Right lobe of liver (tissue), 4 donors: ENCODE results near the gene UMOD.

Source experiments
- CTCF ChIP-seq, 4 donors: fragments of 200-600 bp in 3 of 4; fragments of 450-650 bp in 1 of 4; IDR thresholded peaks; one replicate each; pipeline versions ENCODE4 v1.5.1 to v1.8.0; 2016 to 2022; ENCODE audit warnings: antibody characterized with exemption in 4 of 4, mild to moderate bottlenecking in 2 of 4
- POLR2A ChIP-seq: fragments of 450-650 bp; IDR thresholded peaks from one replicate; pipeline ENCODE4 v1.6.1; 2017; ENCODE audit warnings: antibody characterized with exemption, mild to moderate bottlenecking
- donor health status: DM: no; HTN: no; CAD: no.
- donor health status: DM: no; HTN: no; CAD: no.
- donor health status: DM: no; HTN: yes; CAD: no.

GRCh38 chr16:20298452-20298851, 54.1 kb downstream of the UMOD start:
- no peak for TF ChIP-seq POLR2A
- TF ChIP-seq CTCF (IDR thresholded peaks at IDR 0.05): no peak
